Stomach smooth muscle (tissue), 2 donors: Measurements from ENCODE around the gene SRP9.
"Not testable (repeated sequence)": the region's sequence is repeated elsewhere in the genome, so short reads cannot be mapped to it uniquely, and the experiment has no call there.

Experiments used
- H3K27ac ChIP-seq: one replicate; pipeline ENCODE4 v1.7.0; 2013; ENCODE audit warnings: mild to moderate bottlenecking, low read length, inconsistent platforms
- H3K27me3 ChIP-seq, 2 donors: one replicate each; pipeline ENCODE4 v1.7.0; 2013; ENCODE audit warnings: low read length in 2 of 2; ENCODE audit not compliant: insufficient read depth in 2 of 2, control insufficient read depth in 1 of 2
- H3K36me3 ChIP-seq, 2 donors: one replicate each; pipeline ENCODE4 v1.7.0; 2013; ENCODE audit warnings: low read length in 2 of 2; ENCODE audit not compliant: control insufficient read depth in 2 of 2, insufficient read depth in 2 of 2
- H3K4me1 ChIP-seq: one replicate; pipeline ENCODE4 v1.7.0; 2013; ENCODE audit warnings: low read length; ENCODE audit not compliant: control insufficient read depth, insufficient read depth
- H3K4me3 ChIP-seq, 2 donors: one replicate each; pipeline ENCODE4 v1.7.0; 2013; ENCODE audit warnings: low read length in 2 of 2
- H3K9ac ChIP-seq, 2 donors: one replicate each; pipeline ENCODE4 v1.7.0; 2013; ENCODE audit warnings: low read length in 2 of 2, mild to moderate bottlenecking in 1 of 2
- H3K9me3 ChIP-seq, 2 donors: one replicate each; pipeline ENCODE4 v1.7.0; 2013; ENCODE audit warnings: low read length in 2 of 2; ENCODE audit not compliant: control insufficient read depth in 2 of 2
- donor health status: healthy.
- donor health status: Pancreatic carcinoma.

Gene SRP9

DNA sequence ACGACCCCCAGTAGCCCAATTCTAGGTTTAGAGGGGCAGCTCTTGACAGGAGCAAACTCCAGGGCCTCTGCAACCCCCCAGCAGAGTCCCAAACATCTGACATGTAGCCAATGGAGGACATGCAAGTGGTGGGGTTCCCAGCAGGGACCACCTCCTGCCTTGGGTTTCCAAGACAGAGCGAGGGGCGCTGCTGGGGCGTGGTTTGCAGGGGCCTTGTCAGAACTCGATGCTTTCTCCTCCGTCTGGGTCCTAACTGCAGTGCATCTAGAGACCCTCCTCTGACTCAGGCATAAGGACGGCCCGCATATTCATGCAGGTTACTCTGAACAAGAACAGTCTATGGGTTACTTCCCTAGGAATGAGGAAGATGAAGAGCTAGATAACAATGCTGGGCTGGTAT lies 49.5 kb downstream of the SRP9 start:
- Histone ChIP-seq H3K27me3 (no peaks in the 10 kb centered on the region), H3K4me1 (peaks cover 55% of the 10 kb centered on the region), H3K4me3 (no peak overlapping the region), H3K27ac (no peak overlapping the region), H3K36me3 (peaks cover 15 to 18% of the 10 kb centered on the region in 2 donors), H3K9ac (peak overlapping the region in 1 of 2 donors; percentile 18), H3K9me3 (no peaks in the 10 kb centered on the region)

DNA sequence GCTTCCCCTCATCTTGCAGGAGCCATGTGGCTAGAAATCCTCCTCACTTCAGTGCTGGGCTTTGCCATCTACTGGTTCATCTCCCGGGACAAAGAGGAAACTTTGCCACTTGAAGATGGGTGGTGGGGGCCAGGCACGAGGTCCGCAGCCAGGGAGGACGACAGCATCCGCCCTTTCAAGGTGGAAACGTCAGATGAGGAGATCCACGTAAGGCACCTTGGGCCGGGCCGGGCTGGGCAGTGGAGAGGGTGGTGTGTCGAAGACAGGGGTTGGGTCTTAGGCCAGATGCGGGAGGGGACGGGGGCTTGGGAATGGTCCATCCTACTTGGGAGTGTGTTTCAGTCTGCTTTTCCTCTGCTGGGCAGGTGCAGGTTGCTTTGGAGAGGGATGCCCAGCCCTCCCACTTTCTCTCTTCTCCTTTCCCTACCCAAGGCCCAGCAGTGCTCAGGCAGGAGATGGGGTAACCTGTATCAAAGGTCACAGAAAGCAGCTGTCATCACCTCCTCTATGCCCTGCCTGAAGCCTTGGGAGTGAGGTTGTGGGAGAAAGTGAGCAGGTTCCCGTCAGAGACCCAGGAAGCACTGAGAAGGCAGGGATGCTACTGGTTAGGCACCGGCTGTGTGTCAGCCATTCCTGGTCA lies 51.2 kb downstream of the SRP9 start:
- Histone ChIP-seq H3K27ac (no peak overlapping the region), H3K9me3 (no peaks in the 10 kb centered on the region), H3K9ac (no peak overlapping the region), H3K36me3 (peaks cover 23 to 27% of the 10 kb centered on the region in 2 donors), H3K4me3 (no peak overlapping the region), H3K27me3 (no peaks in the 10 kb centered on the region), H3K4me1 (peaks cover 41% of the 10 kb centered on the region)

GRCh38 chr1:225830841-225831240 lies 53.2 kb downstream of the SRP9 start:
- Histone ChIP-seq H3K27ac (no peak overlapping the region), H3K36me3 (peaks cover 23 to 28% of the 10 kb centered on the region in 2 donors), H3K9ac (no peak overlapping the region), H3K9me3 (no peaks in the 10 kb centered on the region), H3K4me1 (peaks cover 33% of the 10 kb centered on the region), H3K4me3 (no peak overlapping the region), H3K27me3 (no peaks in the 10 kb centered on the region)

DNA sequence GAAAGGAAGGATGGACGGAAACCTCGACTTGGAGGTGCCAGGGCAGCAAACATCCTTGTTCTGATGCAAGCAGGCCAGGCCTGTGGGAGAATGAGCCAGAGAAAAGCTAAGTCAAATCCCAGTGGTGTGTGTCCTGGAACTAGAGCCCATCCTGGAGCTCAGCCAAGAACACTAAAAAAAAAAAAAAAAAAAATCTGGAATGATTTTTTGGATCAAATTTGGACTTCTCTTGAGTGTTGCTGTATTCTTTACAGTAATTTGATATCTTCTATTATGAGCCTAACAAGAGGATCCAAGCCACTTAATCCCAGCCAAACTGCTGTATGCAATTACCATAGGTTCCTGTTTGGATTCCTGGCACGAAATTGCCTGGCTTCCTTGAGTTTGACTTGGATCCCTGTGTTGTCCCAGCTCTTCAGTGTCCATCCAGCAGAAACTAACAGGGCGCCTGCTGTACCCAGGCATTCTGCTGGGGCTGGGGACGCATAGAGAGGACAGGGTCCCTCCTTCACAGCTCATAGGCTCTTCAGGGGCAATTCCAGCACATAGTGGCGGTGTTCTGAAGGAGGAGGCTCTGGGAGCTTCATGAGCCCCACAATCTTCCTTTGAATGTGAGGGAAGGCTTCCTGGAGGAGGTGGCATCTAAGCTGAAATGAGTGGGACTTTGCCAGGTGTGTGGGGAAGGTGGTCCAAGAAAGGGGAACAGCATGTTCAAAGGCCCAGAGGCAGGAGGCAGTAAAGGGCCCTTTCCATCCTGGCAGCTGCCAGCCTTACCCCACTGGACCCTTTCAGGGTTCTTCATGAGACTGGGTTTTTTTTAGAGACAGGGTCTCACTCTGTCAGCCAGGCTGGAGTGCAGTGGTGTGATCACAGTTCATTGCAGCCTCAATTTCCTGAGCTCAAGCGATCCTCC lies 57.0 kb downstream of the SRP9 start:
- H3K27ac ChIP-seq: peak overlapping the region; percentile 62
- H3K4me3 ChIP-seq: no peak overlapping the region
- H3K27me3 ChIP-seq: no peaks in the 10 kb centered on the region
- H3K36me3 ChIP-seq: peaks cover 33 to 35% of the 10 kb centered on the region in 2 donors
- H3K9me3 ChIP-seq: no peaks in the 10 kb centered on the region
- peaks cover 16% of the 10 kb centered on the region for H3K4me1 ChIP-seq
- H3K9ac ChIP-seq: no peak overlapping the region

DNA sequence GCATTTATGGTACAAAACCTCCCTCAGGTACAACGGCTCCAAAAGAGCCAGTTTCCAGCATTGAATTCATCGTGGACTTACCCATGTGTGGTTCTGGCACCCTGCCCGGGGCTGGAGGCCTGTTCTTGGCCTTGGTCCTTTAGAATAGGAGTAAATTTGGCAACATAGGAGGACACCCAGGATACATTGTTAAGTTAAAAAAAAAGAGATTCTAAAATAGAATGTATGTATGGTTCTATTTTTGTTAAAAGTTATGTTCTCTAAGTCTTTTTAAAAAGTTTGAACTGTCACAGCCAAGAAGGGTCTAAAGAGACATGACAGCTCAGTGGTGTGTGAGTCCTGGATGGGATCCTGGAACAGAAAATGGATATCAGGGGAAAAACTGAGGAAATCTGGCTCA lies 58.2 kb downstream of the SRP9 start:
- no peaks in the 10 kb centered on the region for H3K27me3 ChIP-seq

DNA sequence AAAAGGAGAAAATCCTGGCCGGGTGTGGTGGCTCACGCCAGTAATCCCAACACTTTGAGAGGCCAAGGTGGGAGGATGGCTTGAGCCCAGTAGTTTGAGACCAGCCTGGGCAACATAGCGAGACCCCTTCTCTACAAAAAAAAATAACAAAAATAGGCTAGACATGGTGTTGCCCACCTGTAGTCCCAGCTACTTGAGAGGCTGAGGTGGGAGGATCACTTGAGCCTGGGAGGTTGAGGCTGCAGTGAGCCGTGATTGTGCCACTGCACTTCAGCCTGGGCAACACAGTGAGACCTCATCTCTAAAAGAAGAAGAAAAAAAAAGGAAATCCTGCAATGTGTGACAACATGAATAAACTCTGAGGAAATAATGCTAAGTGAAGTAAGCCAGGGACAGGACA lies 58.7 kb downstream of the SRP9 start:
- H3K27ac ChIP-seq, H3K4me3 ChIP-seq, H3K9me3 ChIP-seq, H3K9ac ChIP-seq, H3K27me3 ChIP-seq: not testable (repeated sequence)
- Histone ChIP-seq H3K4me1 (peaks cover 16% of the 10 kb centered on the region), H3K36me3 (peaks cover 35% of the 10 kb centered on the region in 2 donors)

More for the DNA sequence above, 58.2 kb downstream of the SRP9 start:
- H3K4me1 ChIP-seq: peaks cover 16% of the 10 kb centered on the region
- H3K9me3 ChIP-seq: no peaks in the 10 kb centered on the region
- no peak overlapping the region for H3K9ac ChIP-seq
- H3K27ac ChIP-seq: no peak overlapping the region
- H3K4me3 ChIP-seq: no peak overlapping the region
- peaks cover 34 to 35% of the 10 kb centered on the region in 2 donors for H3K36me3 ChIP-seq

DNA sequence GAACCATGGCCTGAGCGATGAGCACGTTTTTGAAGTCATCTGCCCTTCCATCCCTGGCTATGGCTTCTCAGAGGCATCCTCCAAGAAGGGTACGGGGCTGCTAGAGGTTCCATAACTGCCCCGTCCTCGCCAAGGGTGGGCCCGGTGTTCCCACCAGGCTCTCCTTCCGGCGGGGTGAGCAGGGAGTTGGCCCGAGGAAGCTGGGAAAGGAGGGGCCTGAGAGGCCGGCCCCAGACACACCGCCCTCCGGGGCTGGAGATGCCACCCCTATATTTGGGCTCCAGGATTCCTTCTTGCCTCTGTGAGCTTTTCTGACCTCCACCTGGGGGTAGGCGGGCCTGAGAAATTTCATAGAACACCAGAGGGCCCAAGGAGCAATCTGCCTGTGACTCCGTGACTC lies 61.2 kb downstream of the SRP9 start:
- Histone ChIP-seq H3K27me3 (no peaks in the 10 kb centered on the region), H3K9me3 (no peaks in the 10 kb centered on the region), H3K9ac (no peak overlapping the region), H3K4me3 (no peak overlapping the region), H3K36me3 (peaks cover 20 to 39% of the 10 kb centered on the region in 2 donors), H3K4me1 (peaks cover 16% of the 10 kb centered on the region), H3K27ac (no peak overlapping the region)
